ENCODE data around the gene TPMT.
"Not testable (repeated sequence)": the region's sequence is repeated elsewhere in the genome, so short reads cannot be mapped to it uniquely, and the experiment has no call there.

Gene TPMT

GRCh38 chr6:18155150-18155863, 430 bp upstream of the TPMT start, which contains the start of gene KDM1B:
Gene KDM1B, plus strand, starts transcription at chr6:18155422. Its CDS starts 4,474 bp downstream, at chr6:18159896.
- DNase-seq, result peak; percentile 99

- DNase-seq, result no peak
Observed at GRCh38 chr6:18153311-18153703, 1.6 kb downstream of the TPMT start.

- DNase-seq, result no peak
Observed at GRCh38 chr6:18151801-18152200, 3.1 kb downstream of the TPMT start.

- DNase-seq, result not testable (repeated sequence)
Observed at GRCh38 chr6:18151391-18151790, 3.5 kb downstream of the TPMT start.

GRCh38 chr6:18148304-18149025, 6.4 kb downstream of the TPMT start:
- peak; percentile 44 for DNase-seq

- no peak for DNase-seq
Observed at GRCh38 chr6:18147616-18148015, 7.3 kb downstream of the TPMT start.

GRCh38 chr6:18147160-18147559, 7.7 kb downstream of the TPMT start:
- no peak for DNase-seq

- DNase-seq, result no peak
Observed at GRCh38 chr6:18142591-18142861, 12.4 kb downstream of the TPMT start.

GRCh38 chr6:18141805-18142590, 12.9 kb downstream of the TPMT start:
- no peak for DNase-seq

- DNase-seq, result no peak
Observed at GRCh38 chr6:18139935-18140621, 14.8 kb downstream of the TPMT start.

- no peak for DNase-seq
Observed at GRCh38 chr6:18138906-18139305, 16.0 kb downstream of the TPMT start.

- DNase-seq, result no peak
Observed at GRCh38 chr6:18136260-18136659, 18.6 kb downstream of the TPMT start.

GRCh38 chr6:18135171-18135570, 19.7 kb downstream of the TPMT start:
- DNase-seq, result no peak

GRCh38 chr6:18132346-18132745, 22.5 kb downstream of the TPMT start:
- no peak for DNase-seq

GRCh38 chr6:18126121-18126520, 28.8 kb downstream of the TPMT start:
- DNase-seq, result peak; percentile 30

GRCh38 chr6:18122128-18123093, 32.5 kb downstream of the TPMT start, which contains the start of gene NHLRC1:
Gene NHLRC1, minus strand, starts transcription at chr6:18122677. Its CDS starts 71 bp downstream, at chr6:18122606.
- DNase-seq, result peak; percentile 96

- no peak for DNase-seq
Observed at GRCh38 chr6:18121580-18122127, 33.2 kb downstream of the TPMT start.

- DNase-seq, result no peak
Observed at GRCh38 chr6:18119236-18119635, 35.6 kb downstream of the TPMT start.

- DNase-seq, result no peak
Observed at GRCh38 chr6:18118330-18118729, 36.5 kb downstream of the TPMT start.

GRCh38 chr6:18117136-18117535, 37.7 kb downstream of the TPMT start:
- no peak for DNase-seq

- DNase-seq, result peak; percentile 52
Observed at GRCh38 chr6:18115356-18115755, 39.5 kb downstream of the TPMT start.

- no peak for DNase-seq
Observed at GRCh38 chr6:18110162-18110561, 44.7 kb downstream of the TPMT start.
